ENCODE measurements around the gene ADAMTS12. TPM values are rescaled to one million over a fixed set of nuclear protein-coding genes. Genes with fewer than 3 reads are reported as not detected.

The ADAMTS12 gene
- polyA plus RNA-seq, 1 donor from 2014 or later = 0.07 TPM

GRCh38 chr5:33582417-33582816 lies 309.4 kb downstream of the ADAMTS12 start:
- Histone ChIP-seq H3K9me3 (ENCODE audit: low read length) (no peaks in the 10 kb centered on the region), H3K27ac (ENCODE audit: low read length) (no peak overlapping the region), H3K4me3 (ENCODE audit: low read length) (no peak overlapping the region), H3K9ac (ENCODE audit: low read length) (no peak overlapping the region), H3K36me3 (ENCODE audit: insufficient read depth, low read length) (no peaks in the 10 kb centered on the region), H3K79me2 (replicated peaks; ENCODE audit: insufficient read depth, low read length) (no peaks in the 10 kb centered on the region), H3K27me3 (ENCODE audit: insufficient read depth, low read depth, low read length) (no peaks in the 10 kb centered on the region), H3K9me2 (ENCODE audit: insufficient read depth, low read length) (no peaks in the 10 kb centered on the region), H4K20me1 (ENCODE audit: insufficient read depth) (no peaks in the 10 kb centered on the region), H2AFZ (ENCODE audit: low read depth, low read length) (no peak overlapping the region), H3F3A (ENCODE audit: insufficient read depth, low read length, poor library complexity, severe bottlenecking) (no peaks in the 10 kb centered on the region), H3K4me2 (ENCODE audit: low read length) (no peak overlapping the region)
- TF ChIP-seq MXI1 (conservative IDR thresholded peaks at IDR 0.05; ENCODE audit: poor library complexity, severe bottlenecking) = no peak
- no peak for TF ChIP-seq CTCF (IDR thresholded peaks at IDR 0.05; ENCODE audit: poor library complexity, severe bottlenecking)
- no peak for TF ChIP-seq EP300 (conservative IDR thresholded peaks at IDR 0.05; ENCODE audit: poor library complexity, severe bottlenecking)
- no peak for TF ChIP-seq TAF1 (IDR thresholded peaks at IDR 0.05; ENCODE audit: low read depth)
- TF ChIP-seq SMC3 (conservative IDR thresholded peaks at IDR 0.05; ENCODE audit: poor library complexity) = no peak
- no peak for TF ChIP-seq EZH2 (IDR thresholded peaks at IDR 0.05; ENCODE audit: borderline replicate concordance, insufficient read depth, low read length, poor library complexity, severe bottlenecking)
- no peak for TF ChIP-seq REST (IDR thresholded peaks at IDR 0.05; ENCODE audit: borderline replicate concordance)
- TF ChIP-seq RAD21 (conservative IDR thresholded peaks at IDR 0.05) = no peak
- TF ChIP-seq POLR2AphosphoS5 (IDR thresholded peaks at IDR 0.05) = no peak

GRCh38 chr5:33579789-33580188 lies 312.0 kb downstream of the ADAMTS12 start:
- Histone ChIP-seq H3K36me3 (ENCODE audit: insufficient read depth, low read length) (no peaks in the 10 kb centered on the region), H3K4me2 (ENCODE audit: low read length) (no peak overlapping the region)

GRCh38 chr5:33579152-33579551 lies 312.6 kb downstream of the ADAMTS12 start:
- TF ChIP-seq RAD21 (conservative IDR thresholded peaks at IDR 0.05) (no peak), REST (IDR thresholded peaks at IDR 0.05; ENCODE audit: borderline replicate concordance) (no peak), TAF1 (IDR thresholded peaks at IDR 0.05; ENCODE audit: low read depth) (no peak), MXI1 (conservative IDR thresholded peaks at IDR 0.05; ENCODE audit: poor library complexity, severe bottlenecking) (no peak), EP300 (conservative IDR thresholded peaks at IDR 0.05; ENCODE audit: poor library complexity, severe bottlenecking) (no peak), CTCF (IDR thresholded peaks at IDR 0.05; ENCODE audit: poor library complexity, severe bottlenecking) (no peak)
- no peak overlapping the region for H3K4me3 ChIP-seq (ENCODE audit: low read length)
- no peaks in the 10 kb centered on the region for H3K9me2 ChIP-seq (ENCODE audit: insufficient read depth, low read length)
- H3K27me3 ChIP-seq (ENCODE audit: insufficient read depth, low read depth, low read length) = no peaks in the 10 kb centered on the region
- no peaks in the 10 kb centered on the region for H3K36me3 ChIP-seq (ENCODE audit: insufficient read depth, low read length)
- no peak overlapping the region for H3K4me2 ChIP-seq (ENCODE audit: low read length)
- H3K9ac ChIP-seq (ENCODE audit: low read length) = no peak overlapping the region
- no peak overlapping the region for H3K27ac ChIP-seq (ENCODE audit: low read length)
- H3F3A ChIP-seq (ENCODE audit: insufficient read depth, low read length, poor library complexity, severe bottlenecking) = no peaks in the 10 kb centered on the region
- no peak overlapping the region for H2AFZ ChIP-seq (ENCODE audit: low read depth, low read length)
- H4K20me1 ChIP-seq (ENCODE audit: insufficient read depth) = no peaks in the 10 kb centered on the region
- H3K79me2 ChIP-seq (replicated peaks; ENCODE audit: insufficient read depth, low read length) = no peaks in the 10 kb centered on the region
- H3K9me3 ChIP-seq (ENCODE audit: low read length) = no peaks in the 10 kb centered on the region

More at GRCh38 chr5:33579789-33580188, 312.0 kb downstream of the ADAMTS12 start:
- no peaks in the 10 kb centered on the region for H4K20me1 ChIP-seq (ENCODE audit: insufficient read depth)
- no peaks in the 10 kb centered on the region for H3K79me2 ChIP-seq (replicated peaks; ENCODE audit: insufficient read depth, low read length)
- no peak overlapping the region for H3K27ac ChIP-seq (ENCODE audit: low read length)
- no peak overlapping the region for H3K9ac ChIP-seq (ENCODE audit: low read length)
- no peak overlapping the region for H3K4me3 ChIP-seq (ENCODE audit: low read length)
- no peaks in the 10 kb centered on the region for H3K27me3 ChIP-seq (ENCODE audit: insufficient read depth, low read depth, low read length)
- TF ChIP-seq EP300 (conservative IDR thresholded peaks at IDR 0.05; ENCODE audit: poor library complexity, severe bottlenecking) (no peak), MXI1 (conservative IDR thresholded peaks at IDR 0.05; ENCODE audit: poor library complexity, severe bottlenecking) (no peak)
- H3K9me2 ChIP-seq (ENCODE audit: insufficient read depth, low read length) = no peaks in the 10 kb centered on the region
- no peak overlapping the region for H2AFZ ChIP-seq (ENCODE audit: low read depth, low read length)
- H3K9me3 ChIP-seq (ENCODE audit: low read length) = no peaks in the 10 kb centered on the region
- no peaks in the 10 kb centered on the region for H3F3A ChIP-seq (ENCODE audit: insufficient read depth, low read length, poor library complexity, severe bottlenecking)

Measured in neural cell (in vitro differentiated cells).